H9 (cell line): ENCODE data around the gene KCNH5. TPM values are rescaled to one million over a fixed set of nuclear protein-coding genes. Genes with fewer than 3 reads are reported as not detected.

Source experiments
- DNase-seq: peaks from one replicate; pipeline ENCODE4 v3.0.0-alpha.2; 2017
- H2AFZ ChIP-seq: one replicate; pipeline ENCODE4 v1.6.1; 2013; ENCODE audit warnings: mild to moderate bottlenecking, low read length, control low read depth, moderate library complexity
- H2AK5ac ChIP-seq: 2 replicates; pipeline ENCODE4 v1.6.1; 2013; ENCODE audit warnings: low read length, control low read depth, mixed read lengths; ENCODE audit not compliant: insufficient read length
- H2BK120ac ChIP-seq: one replicate; pipeline ENCODE4 v1.6.1; 2013; ENCODE audit warnings: low read depth, mild to moderate bottlenecking, low read length, control low read depth, inconsistent platforms; ENCODE audit not compliant: poor library complexity, severe bottlenecking
- H2BK12ac ChIP-seq: 2 replicates; pipeline ENCODE4 v1.6.1; 2013; ENCODE audit warnings: low read length, control low read depth, mixed read lengths, low read depth; ENCODE audit not compliant: insufficient read length
- H2BK15ac ChIP-seq: 2 replicates; pipeline ENCODE4 v1.6.1; 2013; ENCODE audit warnings: low read depth, low read length, control low read depth
- H2BK20ac ChIP-seq: one replicate; pipeline ENCODE4 v1.6.1; 2013; ENCODE audit warnings: low read depth, mild to moderate bottlenecking, low read length, control low read depth, inconsistent platforms; ENCODE audit not compliant: poor library complexity, severe bottlenecking
- H2BK5ac ChIP-seq: 2 replicates; pipeline ENCODE4 v1.6.1; 2013; ENCODE audit warnings: low read length, control low read depth, mixed read lengths; ENCODE audit not compliant: insufficient read length
- H3K14ac ChIP-seq: 2 replicates; pipeline ENCODE4 v1.6.1; 2013; ENCODE audit warnings: low read length, control low read depth; ENCODE audit not compliant: insufficient read depth
- H3K18ac ChIP-seq: 2 replicates; pipeline ENCODE4 v1.6.1; 2013; ENCODE audit warnings: low read depth, mild to moderate bottlenecking, mixed read lengths, low read length, control low read depth; ENCODE audit not compliant: insufficient read length
- H3K23ac ChIP-seq: 2 replicates; pipeline ENCODE4 v1.6.1; 2013; ENCODE audit warnings: low read length, control low read depth, mixed read lengths, low read depth; ENCODE audit not compliant: insufficient read length
- H3K23me2 ChIP-seq: 2 replicates; pipeline ENCODE4 v1.6.1; 2013; ENCODE audit warnings: low read depth, mild to moderate bottlenecking, mixed read lengths, low read length, control low read depth; ENCODE audit not compliant: insufficient read length, poor library complexity, severe bottlenecking
- H3K27ac ChIP-seq: 2 replicates; pipeline ENCODE4 v1.5.1; 2013; ENCODE audit warnings: low read length, control low read depth, mixed read lengths, low read depth; ENCODE audit not compliant: insufficient read length
- H3K27me3 ChIP-seq: 2 replicates; pipeline ENCODE4 v1.6.1; 2013; ENCODE audit warnings: low read length, control low read depth, inconsistent platforms; ENCODE audit not compliant: insufficient read depth
- H3K4ac ChIP-seq: 2 replicates; pipeline ENCODE4 v1.6.1; 2013; ENCODE audit warnings: low read depth, mild to moderate bottlenecking, control low read depth, inconsistent platforms, low read length, moderate library complexity
- H3K4me1 ChIP-seq: 2 replicates; pipeline ENCODE4 v1.6.1; 2013; ENCODE audit warnings: low read length, control low read depth, inconsistent platforms; ENCODE audit not compliant: insufficient read depth
- H3K4me2 ChIP-seq: 2 replicates; pipeline ENCODE4 v1.6.1; 2013; ENCODE audit warnings: low read length, control low read depth, mixed read lengths; ENCODE audit not compliant: insufficient read length, insufficient read depth
- H3K56ac ChIP-seq: 2 replicates; pipeline ENCODE4 v1.6.1; 2013; ENCODE audit warnings: low read depth, mild to moderate bottlenecking, mixed read lengths, low read length, control low read depth; ENCODE audit not compliant: insufficient read length
- H3K79me1 ChIP-seq: 2 replicates; pipeline ENCODE4 v1.6.1; 2013; ENCODE audit warnings: low read depth, mild to moderate bottlenecking, moderate library complexity, low read length, control low read depth, inconsistent platforms; ENCODE audit not compliant: insufficient read depth, poor library complexity, severe bottlenecking
- H3K79me2 ChIP-seq: 2 replicates; pipeline ENCODE4 v1.6.1; 2013; ENCODE audit warnings: low read length, control low read depth, inconsistent platforms; ENCODE audit not compliant: insufficient read depth
- H3K9ac ChIP-seq: 2 replicates; pipeline ENCODE4 v1.6.1; 2013; ENCODE audit warnings: low read length, control low read depth, mixed read lengths; ENCODE audit not compliant: insufficient read length; ENCODE audit errors: extremely low read depth
- H3K9me3 ChIP-seq: one replicate; pipeline ENCODE4 v1.6.1; 2013; ENCODE audit warnings: low read depth, low read length, inconsistent platforms; ENCODE audit not compliant: control insufficient read depth
- H3T11ph ChIP-seq: one replicate; pipeline ENCODE4 v1.6.1; 2013; ENCODE audit warnings: mild to moderate bottlenecking, low read length, control low read depth, inconsistent platforms
- H4K20me1 ChIP-seq: one replicate; pipeline ENCODE4 v1.6.1; 2013; ENCODE audit not compliant: control insufficient read depth, insufficient read length, insufficient read depth
- H4K5ac ChIP-seq: 2 replicates; pipeline ENCODE4 v1.6.1; 2013; ENCODE audit warnings: low read depth, mild to moderate bottlenecking, mixed read lengths, low read length, control low read depth; ENCODE audit not compliant: insufficient read length
- H4K8ac ChIP-seq: replicated peaks from 2 replicates; pipeline ENCODE4 v1.6.1; 2013; ENCODE audit warnings: low read length, control low read depth, mixed read lengths, low read depth; ENCODE audit not compliant: insufficient read length
- H4K91ac ChIP-seq: 2 replicates; pipeline ENCODE4 v1.6.1; 2013; ENCODE audit warnings: low read depth, mild to moderate bottlenecking, moderate library complexity, mixed read lengths, low read length, control low read depth; ENCODE audit not compliant: insufficient read length
- H3K27ac Mint-ChIP-seq, 3 experiments: 2 replicates in 2 of 3; 3 replicates in 1 of 3; pipeline ENCODE4 v1.8.0; 2020 to 2021; ENCODE audit warnings: mixed read lengths in 3 of 3, mild to moderate bottlenecking in 1 of 3, moderate library complexity in 1 of 3
- H3K27me3 Mint-ChIP-seq: 2 replicates; pipeline ENCODE4 v1.8.0; 2021; ENCODE audit warnings: low read depth, mild to moderate bottlenecking, moderate library complexity, mixed read lengths
- H3K36me3 Mint-ChIP-seq, 3 experiments: 2 replicates in 2 of 3; 3 replicates in 1 of 3; pipeline ENCODE4 v1.8.0; 2020 to 2021; ENCODE audit warnings: low read depth in 3 of 3, mixed read lengths in 3 of 3; ENCODE audit not compliant: insufficient read depth in 1 of 3
- H3K4me1 Mint-ChIP-seq, 2 experiments: 2 replicates each; pipeline ENCODE4 v1.8.0; 2020; ENCODE audit warnings: mixed read lengths in 2 of 2
- H3K4me3 Mint-ChIP-seq, 2 experiments: 2 replicates in 1 of 2; 3 replicates in 1 of 2; pipeline ENCODE4 v1.8.0; 2020 to 2021; ENCODE audit warnings: mild to moderate bottlenecking in 2 of 2, mixed read lengths in 2 of 2, moderate library complexity in 1 of 2
- H3K9me3 Mint-ChIP-seq, 2 experiments: 2 replicates in 1 of 2; 3 replicates in 1 of 2; pipeline ENCODE4 v1.8.0; 2020; ENCODE audit warnings: mild to moderate bottlenecking in 2 of 2, mixed read lengths in 2 of 2, moderate library complexity in 1 of 2
- WGBS: extraction: QIAGEN DNeasy Blood & Tissue Kit; methylation state at CpG from one replicate; pipeline ENCODE4 v1.1.7; 2013; ENCODE audit warnings: missing lambda C conversion rate, low lambda C conversion rate, mixed read lengths; ENCODE audit not compliant: insufficient read length; ENCODE audit errors: extremely low coverage; 5-methylcytosine and 5-hydroxymethylcytosine counted together
- total RNA-seq: library from RNA; stranded (reverse); gene quantifications from 2 replicates; pipeline ENCODE4 v1.2.1, GENCODE V29; 2021
- TF ChIP-seq, protein P1 (sequence below): fragments of 200-600 bp; sonication (generic); conservative IDR thresholded peaks from 3 replicates; pipeline ENCODE4 v1.8.0; 2021; ENCODE audit warnings: antibody characterized with exemption, mild to moderate bottlenecking

KCNH5 gene
- total RNA-seq, 1 experiment from 2014 or later: 0.42 TPM

DNA sequence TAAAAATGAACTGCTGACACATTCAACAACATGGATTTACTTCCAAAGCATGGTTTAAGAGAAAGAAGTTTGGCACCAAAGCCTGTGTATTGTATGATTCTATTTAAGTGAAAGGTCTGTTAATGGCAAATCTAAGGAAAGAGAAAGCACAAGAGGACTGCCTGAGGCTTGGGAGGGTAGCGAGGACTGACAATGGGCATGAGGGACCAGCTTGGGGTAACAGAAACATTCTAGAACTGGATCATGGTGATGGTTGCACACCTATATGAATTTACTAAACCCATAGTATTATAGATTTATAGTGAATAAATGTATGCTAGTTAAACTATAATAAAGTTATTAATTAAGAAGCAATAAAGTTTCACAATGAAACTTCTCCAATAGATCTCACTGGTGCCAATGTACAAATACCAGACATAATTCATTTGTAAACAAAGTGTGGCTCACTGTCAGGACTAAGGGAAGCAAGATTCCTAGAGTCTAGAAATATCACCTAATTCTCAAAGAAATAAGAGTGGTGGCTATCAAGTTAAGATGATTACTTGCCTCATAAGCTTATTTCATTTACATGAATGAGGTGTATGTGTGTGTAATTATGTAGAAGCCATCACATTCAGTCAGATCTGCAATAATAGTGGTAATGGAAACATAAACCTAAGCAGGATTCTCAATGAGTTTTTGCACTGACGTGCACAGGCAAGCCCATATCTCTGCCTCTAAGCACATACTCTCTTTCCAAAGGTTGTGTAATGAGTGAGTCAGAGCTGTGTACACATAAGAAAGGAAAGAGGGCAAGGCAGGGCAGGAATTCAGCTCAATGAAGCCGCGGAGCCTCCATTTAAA, 353.4 kb downstream of the KCNH5 start:
- Histone ChIP-seq H3K27me3 (no peaks in the 10 kb centered on the region), H3T11ph (no peak overlapping the region), H3K23me2 (no peaks in the 10 kb centered on the region), H3K4me1 (0 out of 2 replicates have a peak, but pooled peaks cover 4% of the 10 kb centered on the region), H3K23ac (no peak overlapping the region), H4K5ac (no peak overlapping the region), H4K8ac (no peak overlapping the region), H3K79me2 (no peaks in the 10 kb centered on the region), H2BK12ac (no peak overlapping the region), H3K9me3 (no peaks in the 10 kb centered on the region), H3K9ac (no peak overlapping the region), H4K20me1 (no peaks in the 10 kb centered on the region), H2BK120ac (no peak overlapping the region), H3K14ac (no peak overlapping the region), H3K4ac (no peak overlapping the region), H2BK20ac (no peak overlapping the region), H3K79me1 (no peaks in the 10 kb centered on the region), H3K27ac (no peak overlapping the region), H3K18ac (no peak overlapping the region), H2BK5ac (no peak overlapping the region), H2AFZ (no peak overlapping the region), H2AK5ac (no peak overlapping the region), H3K56ac (no peak overlapping the region), H2BK15ac (no peak overlapping the region), H3K4me2 (no peak overlapping the region), H4K91ac (no peak overlapping the region)
- TF ChIP-seq, protein P1, sequence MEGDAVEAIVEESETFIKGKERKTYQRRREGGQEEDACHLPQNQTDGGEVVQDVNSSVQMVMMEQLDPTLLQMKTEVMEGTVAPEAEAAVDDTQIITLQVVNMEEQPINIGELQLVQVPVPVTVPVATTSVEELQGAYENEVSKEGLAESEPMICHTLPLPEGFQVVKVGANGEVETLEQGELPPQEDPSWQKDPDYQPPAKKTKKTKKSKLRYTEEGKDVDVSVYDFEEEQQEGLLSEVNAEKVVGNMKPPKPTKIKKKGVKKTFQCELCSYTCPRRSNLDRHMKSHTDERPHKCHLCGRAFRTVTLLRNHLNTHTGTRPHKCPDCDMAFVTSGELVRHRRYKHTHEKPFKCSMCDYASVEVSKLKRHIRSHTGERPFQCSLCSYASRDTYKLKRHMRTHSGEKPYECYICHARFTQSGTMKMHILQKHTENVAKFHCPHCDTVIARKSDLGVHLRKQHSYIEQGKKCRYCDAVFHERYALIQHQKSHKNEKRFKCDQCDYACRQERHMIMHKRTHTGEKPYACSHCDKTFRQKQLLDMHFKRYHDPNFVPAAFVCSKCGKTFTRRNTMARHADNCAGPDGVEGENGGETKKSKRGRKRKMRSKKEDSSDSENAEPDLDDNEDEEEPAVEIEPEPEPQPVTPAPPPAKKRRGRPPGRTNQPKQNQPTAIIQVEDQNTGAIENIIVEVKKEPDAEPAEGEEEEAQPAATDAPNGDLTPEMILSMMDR: no peak
- Mint-ChIP-seq H3K27me3 (no peaks in the 10 kb centered on the region), H3K36me3 (peaks cover 0 to 18% (median 5%) of the 10 kb centered on the region in 3 experiments; a peak in 4 of 7 replicates), H3K4me3 (no peak overlapping the region; a peak in 1 of 5 replicates), H3K4me1 (peaks cover 20 to 25% of the 10 kb centered on the region in 2 experiments), H3K9me3 (peaks cover 9 to 14% of the 10 kb centered on the region in 2 experiments), H3K27ac (peak overlapping the region in 1 of 3 experiments; percentile 30; a peak in 2 of 7 replicates)
- no CpG with 5 or more reads among the region's 4 CpGs for WGBS
- no peak for DNase-seq
